ENCODE results near the gene MASP2.

DNA sequence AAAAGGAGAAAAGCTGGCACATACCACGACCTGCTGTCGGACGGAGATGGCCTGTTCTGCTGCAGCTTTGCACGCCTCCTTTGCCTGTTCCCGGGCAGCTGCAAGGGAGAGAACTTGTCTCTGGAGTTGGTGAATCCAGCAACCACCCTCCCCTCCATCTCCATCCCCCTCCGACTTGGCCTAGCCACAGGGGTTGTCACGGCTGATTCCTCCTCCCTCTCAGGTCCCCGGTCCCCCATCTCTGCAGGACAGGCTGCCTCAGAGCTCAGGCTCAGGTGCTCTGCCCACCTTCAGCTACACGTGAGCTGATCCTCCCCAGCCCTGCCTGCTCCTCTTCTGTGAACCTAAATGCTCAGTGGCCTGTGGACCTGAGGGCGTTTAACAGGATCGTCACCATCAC, 23.8 kb upstream of the MASP2 start:
- TF ChIP-seq POLR2AphosphoS5 (IDR thresholded peaks at IDR 0.05; ENCODE audit: low read depth, low read length) (no peak), POLR2A (IDR thresholded peaks at IDR 0.05; ENCODE audit: low read depth, low read length) (no peak)
